Measurements from ENCODE around the gene ICA1. TPM values are rescaled to one million over a fixed set of nuclear protein-coding genes. Genes with fewer than 3 reads are reported as not detected.
"Not testable (repeated sequence)": the region's sequence is repeated elsewhere in the genome, so short reads cannot be mapped to it uniquely, and the experiment has no call there.

The ICA1 gene
- total RNA-seq: 14.9 TPM

- no peak for DNase-seq
Observed at GRCh38 chr7:8261711-8262695, at the start of gene ICA1. Gene ICA1, minus strand, starts transcription at chr7:8262167. Its CDS starts 26,241 bp downstream, at chr7:8235926.

- no peak for DNase-seq
Observed at GRCh38 chr7:8310876-8311275, 48.9 kb upstream of the ICA1 start.

GRCh38 chr7:8305625-8306388, 43.8 kb upstream of the ICA1 start:
- DNase-seq: no peak

GRCh38 chr7:8305104-8305503, 43.1 kb upstream of the ICA1 start:
- DNase-seq: no peak

GRCh38 chr7:8303904-8304528, 42.0 kb upstream of the ICA1 start:
- no peak for DNase-seq

GRCh38 chr7:8297023-8297422, 35.1 kb upstream of the ICA1 start:
- not testable (repeated sequence) for DNase-seq

- DNase-seq: no peak
Observed at GRCh38 chr7:8296362-8296659, 34.3 kb upstream of the ICA1 start.

- peak; percentile 84 for DNase-seq
Observed at GRCh38 chr7:8295638-8296361, 33.8 kb upstream of the ICA1 start.

GRCh38 chr7:8291397-8292141, 29.6 kb upstream of the ICA1 start:
- no peak for DNase-seq

GRCh38 chr7:8290645-8291308, 28.8 kb upstream of the ICA1 start:
- DNase-seq: no peak

GRCh38 chr7:8286118-8286517, 24.2 kb upstream of the ICA1 start:
- no peak for DNase-seq

- no peak for DNase-seq
Observed at GRCh38 chr7:8285155-8285554, 23.2 kb upstream of the ICA1 start.

GRCh38 chr7:8284606-8285005, 22.6 kb upstream of the ICA1 start:
- no peak for DNase-seq

GRCh38 chr7:8283968-8284367, 22.0 kb upstream of the ICA1 start:
- DNase-seq: no peak

GRCh38 chr7:8282871-8283270, 20.9 kb upstream of the ICA1 start:
- DNase-seq: no peak

GRCh38 chr7:8282162-8282561, 20.2 kb upstream of the ICA1 start:
- DNase-seq: no peak

- DNase-seq: no peak
Observed at GRCh38 chr7:8278183-8278582, 16.2 kb upstream of the ICA1 start.

- DNase-seq: no peak
Observed at GRCh38 chr7:8277394-8277982, 15.5 kb upstream of the ICA1 start.

GRCh38 chr7:8274589-8274988, 12.6 kb upstream of the ICA1 start:
- no peak for DNase-seq

GRCh38 chr7:8271960-8272359, 10.0 kb upstream of the ICA1 start:
- DNase-seq: no peak

- no peak for DNase-seq
Observed at GRCh38 chr7:8263048-8263447, 1.1 kb upstream of the ICA1 start.

Measured in skin of body (tissue), 2 donors.